Effector CD4-positive, alpha-beta T cell (primary cell): Measurements from ENCODE around the gene WNT9A. TPM values are rescaled to one million over a fixed set of nuclear protein-coding genes. Genes with fewer than 3 reads are reported as not detected.
"Not testable (repeated sequence)": the region's sequence is repeated elsewhere in the genome, so short reads cannot be mapped to it uniquely, and the experiment has no call there.

Experiments
- DNase-seq: peaks from one replicate; pipeline ENCODE4 v3.0.0-alpha.2; 2020
- total RNA-seq: gene quantifications from one replicate; lab custom pipeline; 2026; lab: John Stamatoyannopoulos, UW

Gene WNT9A
- not detected for total RNA-seq

GRCh38 chr1:227947676-227948492 is at the start of gene WNT9A:
Gene WNT9A (minus strand): TSS chr1:227947932. CDS start chr1:227947887, 45 bp downstream.
- DNase-seq, result no peak

DNA sequence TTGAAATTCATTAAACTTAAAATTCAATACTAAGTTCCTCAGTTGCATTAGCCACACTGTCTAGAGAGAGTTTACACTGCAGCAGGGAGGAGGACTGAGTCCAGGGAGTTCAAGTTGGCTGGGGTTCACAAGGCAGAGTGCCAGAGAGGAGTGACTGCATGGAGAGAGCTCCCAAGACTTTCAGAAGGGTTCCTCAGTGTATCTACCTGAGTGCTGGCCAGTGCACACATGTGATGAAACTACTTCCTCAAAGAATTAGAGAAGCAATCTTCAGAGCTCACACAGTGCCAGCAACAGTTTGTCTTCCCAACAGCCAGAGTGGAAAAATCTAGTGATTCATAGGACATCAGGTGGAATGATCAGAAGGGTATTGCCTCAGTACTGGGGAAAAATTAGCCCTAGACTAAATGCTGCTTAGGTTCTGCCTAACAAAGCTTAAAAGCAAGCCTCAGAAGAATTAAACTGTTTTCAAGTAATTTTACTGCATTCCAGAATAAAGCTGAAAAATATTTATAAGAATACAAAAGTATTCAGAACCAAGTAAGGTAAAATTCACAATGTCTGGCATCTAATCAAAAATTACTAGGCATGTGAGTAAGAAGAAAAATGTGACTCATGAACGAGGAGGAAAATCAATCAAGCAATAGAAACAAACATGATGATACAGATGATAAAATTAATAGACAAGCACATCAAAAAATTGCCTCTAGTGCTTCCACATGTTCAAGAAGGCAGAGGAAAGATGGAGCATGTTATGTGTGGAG is 48.6 kb upstream of the WNT9A start:
- no peak for DNase-seq

DNA sequence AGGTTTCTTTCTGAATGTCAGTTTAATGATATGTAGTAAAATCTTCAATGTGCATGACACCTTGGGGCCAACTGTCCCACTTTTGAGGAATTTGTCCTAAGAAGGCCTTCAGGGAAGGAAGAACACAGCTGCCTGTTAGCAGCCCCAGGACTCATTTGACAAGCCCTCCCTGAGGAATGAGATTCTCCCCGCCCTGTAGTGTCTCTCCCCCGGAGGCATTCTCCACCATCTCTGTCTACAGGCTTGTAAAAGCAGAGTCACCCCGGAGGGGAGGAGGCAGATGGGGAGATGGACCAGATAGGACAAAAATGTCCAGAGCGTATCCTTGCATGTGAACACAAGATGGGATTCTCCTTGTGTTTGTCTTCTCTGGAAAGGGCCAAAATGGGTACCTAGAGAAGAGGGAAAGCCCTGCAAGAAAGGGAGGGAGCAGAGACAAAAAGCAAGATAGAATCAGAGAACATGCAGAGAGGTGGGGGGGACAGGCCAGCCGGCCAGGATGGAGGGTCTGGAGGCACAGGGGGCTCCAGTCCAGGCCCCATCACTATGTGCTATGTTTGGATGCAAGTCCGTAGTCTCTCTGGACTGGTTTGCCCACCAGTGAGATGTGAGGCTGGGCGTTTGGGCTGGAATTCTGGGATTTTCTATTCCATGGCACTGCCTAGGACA is 47.0 kb upstream of the WNT9A start:
- DNase-seq, result no peak

DNA sequence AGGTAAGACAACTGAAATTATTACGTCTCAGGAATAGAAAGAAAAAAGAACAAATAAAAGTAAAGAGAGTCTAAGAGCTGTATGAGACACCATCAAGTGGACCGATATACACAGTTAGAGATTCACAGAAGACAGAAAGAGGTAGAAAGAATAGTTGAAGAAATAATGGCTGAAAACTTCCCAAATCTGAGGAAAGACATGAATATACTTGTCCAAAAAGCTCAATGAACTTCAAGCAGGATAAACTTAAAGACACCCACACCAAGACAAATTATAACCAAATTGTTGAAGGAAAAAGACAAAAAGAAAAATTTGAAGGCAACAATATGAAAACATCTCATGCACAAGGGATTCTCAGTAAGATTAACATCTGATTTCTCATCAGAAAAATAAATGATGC is 39.4 kb upstream of the WNT9A start:
- no peak for DNase-seq

DNA sequence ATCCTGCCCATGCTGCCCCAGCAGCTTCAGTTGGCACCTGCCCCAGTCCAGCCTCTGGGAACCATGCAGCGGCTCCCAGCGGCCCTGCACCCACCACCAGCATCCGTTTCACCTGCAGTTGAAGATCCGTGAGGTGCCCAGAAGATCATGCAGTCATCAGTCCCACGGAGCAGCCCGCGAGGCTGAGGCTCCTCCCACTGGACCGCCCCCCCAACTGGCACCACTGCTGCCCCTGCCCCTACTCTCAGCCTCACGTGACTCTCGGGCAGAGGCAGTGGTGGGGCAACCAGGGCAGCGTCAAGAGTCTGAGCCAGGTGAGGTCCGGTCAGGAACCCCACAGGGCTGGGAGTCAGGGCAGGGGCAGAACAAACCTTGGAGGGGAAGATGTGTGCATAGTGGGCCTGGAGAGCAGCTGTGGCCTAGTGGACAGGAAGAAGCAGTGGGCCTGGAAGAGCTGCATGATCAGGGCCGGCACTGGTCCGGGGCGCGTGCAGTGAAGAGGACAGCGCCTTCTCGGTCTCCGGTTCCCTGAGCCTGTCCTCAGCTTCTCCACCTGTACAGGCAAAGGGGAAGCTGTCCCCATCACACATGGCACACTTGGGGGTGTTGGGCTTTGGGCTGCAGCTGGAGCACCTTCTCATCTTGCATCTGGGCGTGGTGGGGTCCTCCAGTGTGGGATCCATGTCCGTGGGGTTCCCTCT is 28.0 kb upstream of the WNT9A start:
- DNase-seq, result not testable (repeated sequence)

- DNase-seq, result not testable (repeated sequence)
Observed at GRCh38 chr1:227973724-227974288, 26.1 kb upstream of the WNT9A start.

DNA sequence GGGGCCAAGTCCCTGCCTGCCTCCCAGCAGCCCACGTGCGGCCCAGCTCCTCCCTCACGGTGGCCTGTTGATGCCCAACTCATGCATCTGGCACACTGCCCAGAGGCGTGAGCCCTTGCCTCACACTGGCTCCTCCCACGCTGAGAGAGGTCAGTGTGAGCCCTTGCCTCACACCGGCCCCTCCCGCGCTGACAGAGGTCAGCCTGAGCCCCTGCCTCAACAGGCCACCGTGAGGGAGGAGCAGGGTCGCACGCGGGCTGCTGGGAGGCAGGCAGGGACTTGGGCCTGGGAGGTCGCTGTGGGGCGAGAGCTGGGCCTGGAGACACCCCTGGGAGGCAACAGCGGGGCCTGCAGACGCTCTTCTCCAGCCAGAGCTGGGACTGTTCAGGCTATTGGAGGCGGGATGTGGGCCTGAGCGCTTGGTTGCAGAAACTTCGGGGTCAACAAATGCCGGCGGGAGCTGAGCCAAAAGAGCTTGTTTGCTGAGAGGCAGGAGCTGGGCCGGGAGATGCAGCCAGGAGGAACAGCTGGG is 25.2 kb upstream of the WNT9A start:
- not testable (repeated sequence) for DNase-seq

DNA sequence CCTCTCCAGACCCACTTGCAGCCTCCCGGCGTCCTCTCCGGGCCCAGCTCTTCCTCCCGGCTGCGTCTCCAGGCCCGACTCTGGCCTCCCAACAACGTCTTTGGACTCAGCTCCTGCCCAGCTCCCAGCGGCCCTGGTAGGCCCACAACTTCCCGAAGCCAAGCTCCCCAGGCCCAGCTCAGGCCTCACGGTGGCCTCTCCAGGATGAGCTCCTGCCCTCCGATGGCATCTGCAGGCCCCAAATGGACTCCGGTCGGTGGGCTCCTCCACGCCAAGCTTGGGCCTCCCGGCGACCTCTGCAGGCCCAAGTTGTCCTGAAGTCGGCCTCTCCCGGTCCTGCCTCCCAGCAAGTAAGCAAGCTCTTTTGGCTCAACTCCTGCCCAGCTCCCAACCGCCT is 24.5 kb upstream of the WNT9A start:
- not testable (repeated sequence) for DNase-seq

GRCh38 chr1:227971643-227972282 is 24.0 kb upstream of the WNT9A start:
- not testable (repeated sequence) for DNase-seq

GRCh38 chr1:227971216-227971615 is 23.5 kb upstream of the WNT9A start:
- DNase-seq, result not testable (repeated sequence)

- not testable (repeated sequence) for DNase-seq
Observed at GRCh38 chr1:227970076-227970995, 22.6 kb upstream of the WNT9A start.

GRCh38 chr1:227967815-227968214 is 20.1 kb upstream of the WNT9A start:
- not testable (repeated sequence) for DNase-seq

GRCh38 chr1:227966733-227967132 is 19.0 kb upstream of the WNT9A start:
- DNase-seq, result not testable (repeated sequence)

DNA sequence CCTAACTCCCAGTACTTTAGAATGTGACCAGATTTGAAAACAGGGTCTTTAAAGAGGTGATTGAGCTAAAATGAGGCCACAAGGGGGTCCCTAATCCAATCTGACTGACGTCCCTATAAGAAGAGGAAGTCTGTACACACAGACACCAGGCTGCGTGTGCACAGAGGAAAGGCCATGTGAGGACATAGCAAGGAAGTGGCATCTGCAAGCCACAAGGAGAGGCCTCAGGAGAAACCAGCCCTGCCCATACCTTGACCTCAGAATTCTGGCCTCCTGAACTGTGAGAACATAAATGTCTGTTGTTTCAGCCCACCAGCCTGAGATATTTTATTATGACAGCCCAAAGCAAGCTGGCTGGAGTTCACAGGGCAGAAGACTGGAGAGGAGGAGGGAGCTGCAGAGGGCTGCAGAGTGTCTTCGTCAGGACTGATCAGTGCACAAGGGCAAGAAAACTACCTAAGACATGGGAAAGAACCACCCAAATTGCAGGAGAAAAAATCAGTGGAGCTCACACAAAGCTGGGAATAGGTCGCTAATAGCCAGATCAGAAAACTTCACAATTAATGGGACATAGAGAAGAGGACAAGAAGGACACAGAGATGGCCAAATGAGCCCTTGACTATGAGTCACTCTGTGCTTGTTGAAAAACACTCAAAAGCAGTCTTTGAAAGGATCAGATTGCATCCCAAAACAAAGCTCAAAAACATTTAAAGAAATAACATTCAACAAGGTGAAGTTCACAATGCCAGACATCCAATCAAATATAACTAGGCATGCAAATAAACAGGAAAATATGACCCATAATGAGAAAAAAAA is 14.1 kb upstream of the WNT9A start:
- DNase-seq, result no peak

GRCh38 chr1:227959325-227959860 is 11.7 kb upstream of the WNT9A start:
- DNase-seq, result no peak

DNA sequence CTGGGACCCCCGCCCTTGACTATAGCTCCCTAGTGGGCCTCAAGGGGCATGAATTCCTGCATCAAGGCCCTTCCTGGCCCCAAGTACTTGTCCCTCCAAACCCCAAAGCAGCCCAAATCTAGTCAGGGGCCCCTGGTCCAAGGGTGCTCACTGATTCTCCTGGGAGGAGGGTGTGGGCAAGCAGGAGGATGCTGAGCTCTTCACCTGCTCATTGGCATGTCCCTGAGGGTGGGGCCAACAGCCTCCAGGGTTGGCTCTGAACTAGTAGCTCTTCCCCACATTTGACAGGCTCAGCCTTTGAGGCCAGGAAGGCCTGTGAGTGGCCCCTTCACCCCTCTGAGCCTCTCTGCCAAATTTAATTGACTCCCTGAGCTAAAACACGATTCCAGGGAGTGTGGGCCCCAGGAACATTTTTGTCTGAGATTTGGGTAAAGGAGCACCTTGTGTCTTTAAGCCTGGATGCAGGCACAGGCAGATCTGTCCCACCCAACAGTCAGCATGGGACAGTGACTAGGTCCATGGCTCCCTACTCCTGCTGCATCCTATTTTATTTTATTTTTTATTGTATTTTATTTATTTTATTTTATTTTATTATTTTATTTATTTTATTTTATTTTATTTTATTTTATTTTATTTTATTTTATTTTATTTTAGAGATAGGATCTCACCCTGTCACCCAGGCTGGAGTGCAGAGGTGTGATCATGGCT is 11.0 kb upstream of the WNT9A start:
- DNase-seq, result no peak

DNA sequence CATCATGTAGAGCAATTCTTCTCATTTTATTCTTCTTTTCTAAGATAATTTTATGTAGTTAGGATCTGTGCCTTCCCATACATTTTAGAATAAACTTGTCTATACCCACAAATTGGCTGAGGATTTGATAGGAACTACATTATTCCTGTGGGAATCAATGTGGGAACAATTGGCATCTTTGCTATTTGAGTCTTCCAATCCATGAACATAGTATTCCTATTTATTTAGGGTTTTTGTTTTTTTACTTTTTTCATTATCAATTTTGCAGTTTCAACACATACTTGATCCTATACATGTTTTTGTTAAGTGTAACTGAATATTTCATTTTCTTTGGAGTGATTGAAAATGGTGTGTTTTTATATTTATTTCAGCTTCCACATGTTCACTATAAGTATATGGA is 8.1 kb upstream of the WNT9A start:
- no peak for DNase-seq

GRCh38 chr1:227954163-227954850 is 6.6 kb upstream of the WNT9A start:
- DNase-seq, result no peak
